ENCODE data around the gene NUTF2. TPM values are rescaled to one million over a fixed set of nuclear protein-coding genes. Genes with fewer than 3 reads are reported as not detected.
A peak's percentile ranks its signal among the peaks of the same experiment; 100 is the strongest.
"Not testable (repeated sequence)": the region's sequence is repeated elsewhere in the genome, so short reads cannot be mapped to it uniquely, and the experiment has no call there.

Gene NUTF2
- total RNA-seq, 2 donors from 2014 or later = 57.1 to 59.8 TPM

- intact Hi-C loops (cut with DNase I, micrococcal nuclease) = no loop called here
- peak; percentile 99 for ATAC-seq
- peak; percentile 91 to 96 for DNase-seq
Observed at GRCh38 chr16:67833415-67834241, 13.1 kb upstream of the NUTF2 start.

GRCh38 chr16:67834242-67834614 lies 12.5 kb upstream of the NUTF2 start:
- ATAC-seq = no peak
- no peak for DNase-seq
- intact Hi-C loops (cut with DNase I, micrococcal nuclease) = no loop called here

GRCh38 chr16:67837190-67837589 lies 9.5 kb upstream of the NUTF2 start:
- intact Hi-C loops (cut with DNase I, micrococcal nuclease); ATAC-seq; DNase-seq: not testable (repeated sequence)

- intact Hi-C loops (cut with DNase I, micrococcal nuclease) = no loop called here
Observed at GRCh38 chr16:67837811-67838210, 8.9 kb upstream of the NUTF2 start.

GRCh38 chr16:67841198-67841815 lies 5.4 kb upstream of the NUTF2 start:
- intact Hi-C loops (cut with DNase I, micrococcal nuclease) = no loop called here
- ATAC-seq = peak; percentile 0
- DNase-seq = no peak

More at GRCh38 chr16:67837811-67838210, 8.9 kb upstream of the NUTF2 start:
- ATAC-seq (no peak), DNase-seq (no peak)

GRCh38 chr16:67841816-67842508 lies 4.8 kb upstream of the NUTF2 start, which contains the start of gene THAP11:
TSS of gene THAP11 (plus strand) at chr16:67842320. CDS start at chr16:67842555, 235 bp downstream.
- peak; percentile 70 for ATAC-seq
- intact Hi-C loops (cut with DNase I, micrococcal nuclease) = no loop called here

GRCh38 chr16:67842509-67843342 lies 4.0 kb upstream of the NUTF2 start:
- intact Hi-C loops (cut with DNase I, micrococcal nuclease) = no loop called here
- DNase-seq (peak; percentile 44 to 70), ATAC-seq (peak; percentile 28)

More at GRCh38 chr16:67841816-67842508, 4.8 kb upstream of the NUTF2 start, which contains the start of gene THAP11:
- DNase-seq = peak; percentile 90 to 96

GRCh38 chr16:67843343-67843765 lies 3.4 kb upstream of the NUTF2 start:
- DNase-seq (peak in 1 of 2 donors; percentile 42), ATAC-seq (no peak)
- intact Hi-C loops (cut with DNase I, micrococcal nuclease) = no loop called here

GRCh38 chr16:67844497-67844896 lies 2.2 kb upstream of the NUTF2 start:
- no peak for ATAC-seq
- no peak for DNase-seq
- intact Hi-C loops (cut with DNase I, micrococcal nuclease) = no loop called here

GRCh38 chr16:67845291-67846062 lies 1.3 kb upstream of the NUTF2 start:
- DNase-seq = no peak
- intact Hi-C loops (cut with DNase I, micrococcal nuclease) = no loop called here
- no peak for ATAC-seq

GRCh38 chr16:67846063-67846319 lies 742 bp upstream of the NUTF2 start:
- no peak for DNase-seq
- ATAC-seq = no peak
- intact Hi-C loops (cut with DNase I, micrococcal nuclease) = no loop called here

- intact Hi-C loops (cut with DNase I, micrococcal nuclease) = no loop called here
- peak; percentile 64 for ATAC-seq
Observed at GRCh38 chr16:67847064-67847861, 530 bp downstream of the NUTF2 start, which contains the start of gene CENPT. TSS of gene CENPT (minus strand) at chr16:67847693. CDS start at chr16:67833859, 13,834 bp downstream.

GRCh38 chr16:67848118-67848517 lies 1.4 kb downstream of the NUTF2 start:
- intact Hi-C loops (cut with DNase I, micrococcal nuclease) = no loop called here
- DNase-seq (no peak), ATAC-seq (no peak)

More at GRCh38 chr16:67847064-67847861, 530 bp downstream of the NUTF2 start, which contains the start of gene CENPT:
- peak; percentile 59 to 74 for DNase-seq

GRCh38 chr16:67853670-67854069 lies 6.9 kb downstream of the NUTF2 start:
- DNase-seq (no peak), ATAC-seq (no peak)
- intact Hi-C loops (cut with DNase I, micrococcal nuclease) = no loop called here

GRCh38 chr16:67855789-67856188 lies 9.1 kb downstream of the NUTF2 start:
- DNase-seq (no peak), ATAC-seq (no peak)
- intact Hi-C loops (cut with DNase I, micrococcal nuclease) = no loop called here

GRCh38 chr16:67856927-67857546 lies 10.3 kb downstream of the NUTF2 start:
- ATAC-seq = peak; percentile 1
- intact Hi-C loops (cut with DNase I, micrococcal nuclease) = no loop called here
- no peak for DNase-seq
